PC-3 (cell line): ENCODE results near the gene SCUBE1. TPM values are rescaled to one million over a fixed set of nuclear protein-coding genes. Genes with fewer than 3 reads are reported as not detected.

Experiments
- ATAC-seq: fragments of 200-7000 bp; cut with Tn5 transposase; 2 replicates; pipeline ENCODE4 v1.9.1; 2020; ENCODE audit warnings: mild to moderate bottlenecking, moderate library complexity
- BruUV-seq: library from RNA; stranded (reverse); fragments of 400-500 nt; replicated peaks from 2 replicates; lab custom pipeline; 2021; lab: Mats Ljungman, UMichigan
- CTCF ChIA-PET: fragments of 300-600 bp; sonication (Branson Sonifier 250); formaldehyde crosslinking; loops from one replicate; lab custom pipeline; 2022; ENCODE audit warnings: antibody characterized with exemption; lab: Charles Lee
- POLR2A ChIA-PET: fragments of 300-600 bp; sonication (Branson Sonifier 250); formaldehyde crosslinking; loops from one replicate; lab custom pipeline; 2022; ENCODE audit warnings: antibody characterized with exemption; ENCODE audit not compliant: unreplicated experiment; lab: Charles Lee
- DNase-seq: peaks from one replicate; pipeline ENCODE4 v3.0.0-alpha.2; 2015
- H2AFZ ChIP-seq: fragments of 300-600 bp; sonication (generic); 2 replicates; pipeline ENCODE4 v1.6.0; 2016; ENCODE audit warnings: antibody characterized with exemption, low read length
- H3F3A ChIP-seq: fragments of 300-600 bp; sonication (generic); one replicate; pipeline ENCODE4 v1.6.0; 2017; ENCODE audit warnings: antibody characterized with exemption, low read length, control low read depth, mild to moderate bottlenecking; ENCODE audit not compliant: unreplicated experiment
- H3K27ac ChIP-seq: fragments of 300-600 bp; sonication (generic); 2 replicates; pipeline ENCODE4 v1.5.1; 2016; ENCODE audit warnings: mild to moderate bottlenecking, low read length
- H3K27me3 ChIP-seq: fragments of 300-600 bp; sonication (generic); 2 replicates; pipeline ENCODE4 v1.6.1; 2016; ENCODE audit warnings: low read length, mixed read lengths
- H3K36me3 ChIP-seq: fragments of 300-600 bp; sonication (generic); 2 replicates; pipeline ENCODE4 v1.6.1; 2016; ENCODE audit warnings: low read depth, mixed run types, low read length, mixed read lengths
- H3K4me1 ChIP-seq: fragments of 300-600 bp; sonication (generic); 2 replicates; pipeline ENCODE4 v1.5.1; 2016; ENCODE audit warnings: low read length; ENCODE audit not compliant: insufficient read depth
- H3K4me2 ChIP-seq: fragments of 300-600 bp; sonication (generic); 2 replicates; pipeline ENCODE4 v1.6.0; 2016; ENCODE audit warnings: low read length
- H3K4me3 ChIP-seq: fragments of 300-600 bp; sonication (generic); 2 replicates; pipeline ENCODE4 v1.5.1; 2016; ENCODE audit warnings: mild to moderate bottlenecking, low read length, mixed read lengths
- H3K79me2 ChIP-seq: fragments of 300-600 bp; sonication (generic); 2 replicates; pipeline ENCODE4 v1.6.1; 2017; ENCODE audit warnings: low read length, mixed read lengths
- H3K9ac ChIP-seq: fragments of 300-600 bp; sonication (generic); 2 replicates; pipeline ENCODE4 v1.6.0; 2016; ENCODE audit warnings: mild to moderate bottlenecking, low read length
- H3K9me2 ChIP-seq: fragments of 300-600 bp; sonication (generic); replicated peaks from 2 replicates; pipeline ENCODE4 v1.6.1; 2016; ENCODE audit warnings: mixed run types, low read length, mixed read lengths
- H3K9me3 ChIP-seq: fragments of 300-600 bp; sonication (generic); 2 replicates; pipeline ENCODE4 v1.6.1; 2016; ENCODE audit warnings: low read length, mixed read lengths
- H4K20me1 ChIP-seq: fragments of 300-600 bp; sonication (generic); 2 replicates; pipeline ENCODE4 v1.6.1; 2016; ENCODE audit warnings: low read length, mixed read lengths
- CTCF ChIP-seq: fragments of 300-600 bp; sonication (generic); conservative IDR thresholded peaks from 2 replicates; pipeline ENCODE4 v1.5.1; 2017; ENCODE audit warnings: antibody characterized with exemption, low read depth, mild to moderate bottlenecking, low read length
- EZH2 ChIP-seq: fragments of 300-600 bp; sonication (generic); IDR thresholded peaks from one replicate; pipeline ENCODE4 v1.6.1; 2017; ENCODE audit warnings: antibody characterized with exemption, mild to moderate bottlenecking, low read length; ENCODE audit not compliant: unreplicated experiment
- EZH2phosphoT487 ChIP-seq: fragments of 300-600 bp; sonication (generic); IDR thresholded peaks from 2 replicates; pipeline ENCODE4 v1.6.1; 2018; ENCODE audit warnings: mild to moderate bottlenecking, antibody characterized with exemption, low read length, borderline replicate concordance
- intact Hi-C: fragments of 100-400 bp; cut with micrococcal nuclease; formaldehyde crosslinking; loops from 2 replicates; pipeline ENCODE4 v1.9.0; 2023
- total RNA-seq: library from RNA; depleted of rRNA; stranded (reverse); fragments of >200 nt; gene quantifications from 2 replicates; pipeline ENCODE4 v1.2.3, GENCODE V29; 2014

The SCUBE1 gene
- total RNA-seq, 1 experiment from 2014 or later = not detected

GRCh38 chr22:43338766-43339345 lies 4.3 kb downstream of the SCUBE1 start:
- Histone ChIP-seq H3K4me3 (no peak overlapping the region), H3F3A (no peaks in the 10 kb centered on the region), H3K27ac (no peak overlapping the region), H3K27me3 (peaks cover 6% of the 10 kb centered on the region), H3K4me2 (no peak overlapping the region), H3K79me2 (no peaks in the 10 kb centered on the region), H3K9ac (no peak overlapping the region), H4K20me1 (no peaks in the 10 kb centered on the region), H3K4me1 (no peaks in the 10 kb centered on the region), H3K9me2 (no peaks in the 10 kb centered on the region), H3K9me3 (no peaks in the 10 kb centered on the region), H3K36me3 (no peaks in the 10 kb centered on the region), H2AFZ (no peak overlapping the region)
- BruUV-seq = no TSS peak
- CTCF ChIA-PET = no interaction called here
- DNase-seq (no peak), ATAC-seq (no peak)
- TF ChIP-seq EZH2phosphoT487 = no peak
- no peak for TF ChIP-seq CTCF
- TF ChIP-seq EZH2 = no peak
- POLR2A ChIA-PET = no interaction called here
- intact Hi-C loops = no loop called here

- ATAC-seq (no peak), DNase-seq (no peak)
- no peaks in the 10 kb centered on the region for H3K79me2 ChIP-seq
- no peak overlapping the region for H3K4me2 ChIP-seq
- no peaks in the 10 kb centered on the region for H4K20me1 ChIP-seq
- intact Hi-C loops = no loop called here
- no peaks in the 10 kb centered on the region for H3K36me3 ChIP-seq
- no peak overlapping the region for H3K4me3 ChIP-seq
- no peak overlapping the region for H2AFZ ChIP-seq
- no TSS peak for BruUV-seq
- H3K9me2 ChIP-seq = no peaks in the 10 kb centered on the region
- peaks cover 14% of the 10 kb centered on the region for H3K27me3 ChIP-seq
- no peak overlapping the region for H3K27ac ChIP-seq
- H3K4me1 ChIP-seq = no peaks in the 10 kb centered on the region
- POLR2A ChIA-PET = no interaction called here
- no peaks in the 10 kb centered on the region for H3F3A ChIP-seq
- TF ChIP-seq EZH2phosphoT487 (no peak), CTCF (no peak), EZH2 (no peak)
- H3K9me3 ChIP-seq = no peaks in the 10 kb centered on the region
- CTCF ChIA-PET = no interaction called here
- no peak overlapping the region for H3K9ac ChIP-seq
These were observed 5.2 kb downstream of the SCUBE1 start for GRCh38 chr22:43337946-43338345.

DNA sequence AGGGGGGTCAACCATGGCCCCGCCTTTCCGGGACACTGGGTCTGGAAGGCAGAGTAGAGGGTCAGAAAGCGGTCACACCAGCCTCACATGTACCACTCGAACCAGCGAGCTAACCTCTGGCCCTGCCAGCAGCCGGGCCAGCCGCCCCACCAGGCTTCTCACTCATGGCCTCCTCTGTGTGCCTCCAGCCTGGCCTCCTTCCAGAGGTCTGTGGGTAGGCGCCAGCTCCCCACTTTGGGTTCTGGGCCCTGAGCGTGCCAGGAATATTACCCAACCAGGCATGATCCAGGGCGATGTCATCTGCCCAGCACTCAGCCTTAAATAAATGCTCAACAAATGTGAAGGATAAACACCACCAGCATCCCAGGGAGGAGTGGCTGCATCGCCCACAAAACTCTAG lies 5.8 kb downstream of the SCUBE1 start:
- Histone ChIP-seq H3K4me2 (no peak overlapping the region), H3K4me1 (no peaks in the 10 kb centered on the region), H3K9ac (no peak overlapping the region), H3K4me3 (no peak overlapping the region), H2AFZ (no peak overlapping the region), H3K9me2 (no peaks in the 10 kb centered on the region), H3K36me3 (no peaks in the 10 kb centered on the region), H3F3A (no peaks in the 10 kb centered on the region), H4K20me1 (no peaks in the 10 kb centered on the region), H3K79me2 (no peaks in the 10 kb centered on the region), H3K27ac (no peak overlapping the region), H3K9me3 (no peaks in the 10 kb centered on the region), H3K27me3 (peaks cover 13% of the 10 kb centered on the region)
- ATAC-seq = no peak
- ChIA-PET CTCF (no interaction called here), POLR2A (no interaction called here)
- DNase-seq = no peak
- BruUV-seq = no TSS peak
- intact Hi-C loops = no loop called here
- TF ChIP-seq EZH2 (no peak), CTCF (no peak), EZH2phosphoT487 (no peak)
